SK-N-SH (cell line): ENCODE results near the gene RBM33.

ENCODE experiments used
- CHD2 ChIP-seq: fragments of 150-350 bp; IDR thresholded peaks from 2 replicates; pipeline ENCODE4 v1.6.1; 2018; ENCODE audit warnings: low read length; ENCODE audit not compliant: partially characterized antibody
- EP300 ChIP-seq, 2 experiments: IDR thresholded peaks; 2 replicates each; pipeline versions ENCODE4 v1.4.0 to v1.6.1; 2012; ENCODE audit warnings: borderline replicate concordance in 1 of 2, low read depth in 1 of 2, low read length in 1 of 2
- EZH2phosphoT487 ChIP-seq: fragments of 200-600 bp; sonication (generic); IDR thresholded peaks from 2 replicates; pipeline ENCODE4 v1.6.1; 2017; ENCODE audit warnings: low read depth, mixed run types, mild to moderate bottlenecking, antibody characterized with exemption, moderate library complexity, borderline replicate concordance
- FOXJ3 ChIP-seq: sonication (generic); formaldehyde crosslinking; IDR thresholded peaks from 2 replicates; pipeline ENCODE4 v1.5.1; 2020; ENCODE audit warnings: mild to moderate bottlenecking, missing genetic modification reagents
- GABPA ChIP-seq: IDR thresholded peaks from 2 replicates; pipeline ENCODE4 v1.4.0; 2012; ENCODE audit warnings: low read depth, mild to moderate bottlenecking
- JUND ChIP-seq: IDR thresholded peaks from 2 replicates; pipeline ENCODE4 v1.4.0; 2012
- MEF2A ChIP-seq: IDR thresholded peaks from 2 replicates; pipeline ENCODE4 v1.4.0; 2012; ENCODE audit warnings: low read depth, borderline replicate concordance
- NFIC ChIP-seq: IDR thresholded peaks from 2 replicates; pipeline ENCODE4 v1.4.0; 2012; ENCODE audit warnings: borderline replicate concordance
- POLR2AphosphoS5 ChIP-seq: IDR thresholded peaks from 2 replicates; pipeline ENCODE4 v1.6.1; 2012; ENCODE audit warnings: low read depth, low read length
- RAD21 ChIP-seq: IDR thresholded peaks from 2 replicates; pipeline ENCODE4 v1.6.1; 2012; ENCODE audit warnings: mild to moderate bottlenecking, low read length
- TCF12 ChIP-seq: IDR thresholded peaks from 2 replicates; pipeline ENCODE4 v1.4.0; 2012
- TF ChIP-seq, protein P1 (sequence below): IDR thresholded peaks from 2 replicates; pipeline ENCODE4 v1.6.1; 2012; ENCODE audit warnings: mild to moderate bottlenecking, low read depth, low read length, moderate library complexity
- TF ChIP-seq, protein P2 (sequence below): fragments of 200-600 bp; sonication (generic); IDR thresholded peaks from 2 replicates; pipeline ENCODE4 v1.6.1; 2017; ENCODE audit warnings: antibody characterized with exemption, mild to moderate bottlenecking, moderate library complexity

DNA sequence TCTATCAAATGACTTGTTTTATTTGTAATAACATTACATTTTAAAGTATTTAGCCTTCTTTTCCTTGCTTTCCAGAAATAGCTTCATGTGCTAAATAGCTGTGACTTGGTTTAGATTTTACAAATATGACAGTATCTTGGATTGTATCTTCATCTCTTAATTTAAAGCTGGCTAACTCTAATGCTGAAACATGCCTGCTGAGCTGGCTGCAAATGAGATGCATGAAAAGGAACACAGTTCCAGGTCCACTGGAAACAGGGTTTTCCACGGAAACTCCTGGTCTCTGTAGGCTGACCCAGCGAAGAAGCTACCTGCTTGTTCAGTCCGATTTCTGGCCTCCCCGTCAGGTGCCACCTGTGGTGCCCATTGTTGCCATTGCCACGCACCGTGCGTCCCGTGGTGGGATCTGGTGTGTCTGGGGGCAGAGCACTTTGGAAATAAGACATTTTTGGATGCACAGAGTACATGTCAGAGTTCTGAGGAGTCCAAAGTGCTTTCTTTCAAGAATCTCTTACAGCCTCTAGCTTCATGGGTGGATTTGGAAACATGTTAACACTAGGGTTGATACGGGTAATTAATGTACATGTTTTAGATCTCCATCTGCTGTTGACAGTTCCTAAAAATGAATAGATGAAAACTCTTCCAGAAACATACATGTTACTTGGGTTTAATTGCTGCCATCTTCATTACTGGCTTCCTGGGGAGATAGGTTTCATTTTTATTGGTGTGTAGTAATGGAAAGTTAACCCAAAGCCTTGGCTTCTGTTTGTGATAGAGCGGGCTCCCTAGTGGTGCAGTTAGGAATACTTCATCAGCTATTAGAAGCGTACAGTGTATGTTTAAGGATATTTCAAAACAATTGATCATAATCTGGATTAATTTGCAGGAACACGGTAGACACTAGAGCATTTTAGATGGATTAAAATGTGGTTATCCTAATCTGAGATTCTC is 122.8 kb downstream of the RBM33 start:
- TF ChIP-seq, protein P1, sequence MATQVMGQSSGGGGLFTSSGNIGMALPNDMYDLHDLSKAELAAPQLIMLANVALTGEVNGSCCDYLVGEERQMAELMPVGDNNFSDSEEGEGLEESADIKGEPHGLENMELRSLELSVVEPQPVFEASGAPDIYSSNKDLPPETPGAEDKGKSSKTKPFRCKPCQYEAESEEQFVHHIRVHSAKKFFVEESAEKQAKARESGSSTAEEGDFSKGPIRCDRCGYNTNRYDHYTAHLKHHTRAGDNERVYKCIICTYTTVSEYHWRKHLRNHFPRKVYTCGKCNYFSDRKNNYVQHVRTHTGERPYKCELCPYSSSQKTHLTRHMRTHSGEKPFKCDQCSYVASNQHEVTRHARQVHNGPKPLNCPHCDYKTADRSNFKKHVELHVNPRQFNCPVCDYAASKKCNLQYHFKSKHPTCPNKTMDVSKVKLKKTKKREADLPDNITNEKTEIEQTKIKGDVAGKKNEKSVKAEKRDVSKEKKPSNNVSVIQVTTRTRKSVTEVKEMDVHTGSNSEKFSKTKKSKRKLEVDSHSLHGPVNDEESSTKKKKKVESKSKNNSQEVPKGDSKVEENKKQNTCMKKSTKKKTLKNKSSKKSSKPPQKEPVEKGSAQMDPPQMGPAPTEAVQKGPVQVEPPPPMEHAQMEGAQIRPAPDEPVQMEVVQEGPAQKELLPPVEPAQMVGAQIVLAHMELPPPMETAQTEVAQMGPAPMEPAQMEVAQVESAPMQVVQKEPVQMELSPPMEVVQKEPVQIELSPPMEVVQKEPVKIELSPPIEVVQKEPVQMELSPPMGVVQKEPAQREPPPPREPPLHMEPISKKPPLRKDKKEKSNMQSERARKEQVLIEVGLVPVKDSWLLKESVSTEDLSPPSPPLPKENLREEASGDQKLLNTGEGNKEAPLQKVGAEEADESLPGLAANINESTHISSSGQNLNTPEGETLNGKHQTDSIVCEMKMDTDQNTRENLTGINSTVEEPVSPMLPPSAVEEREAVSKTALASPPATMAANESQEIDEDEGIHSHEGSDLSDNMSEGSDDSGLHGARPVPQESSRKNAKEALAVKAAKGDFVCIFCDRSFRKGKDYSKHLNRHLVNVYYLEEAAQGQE = no peak
- TF ChIP-seq MEF2A = no peak
- TF ChIP-seq, protein P2, sequence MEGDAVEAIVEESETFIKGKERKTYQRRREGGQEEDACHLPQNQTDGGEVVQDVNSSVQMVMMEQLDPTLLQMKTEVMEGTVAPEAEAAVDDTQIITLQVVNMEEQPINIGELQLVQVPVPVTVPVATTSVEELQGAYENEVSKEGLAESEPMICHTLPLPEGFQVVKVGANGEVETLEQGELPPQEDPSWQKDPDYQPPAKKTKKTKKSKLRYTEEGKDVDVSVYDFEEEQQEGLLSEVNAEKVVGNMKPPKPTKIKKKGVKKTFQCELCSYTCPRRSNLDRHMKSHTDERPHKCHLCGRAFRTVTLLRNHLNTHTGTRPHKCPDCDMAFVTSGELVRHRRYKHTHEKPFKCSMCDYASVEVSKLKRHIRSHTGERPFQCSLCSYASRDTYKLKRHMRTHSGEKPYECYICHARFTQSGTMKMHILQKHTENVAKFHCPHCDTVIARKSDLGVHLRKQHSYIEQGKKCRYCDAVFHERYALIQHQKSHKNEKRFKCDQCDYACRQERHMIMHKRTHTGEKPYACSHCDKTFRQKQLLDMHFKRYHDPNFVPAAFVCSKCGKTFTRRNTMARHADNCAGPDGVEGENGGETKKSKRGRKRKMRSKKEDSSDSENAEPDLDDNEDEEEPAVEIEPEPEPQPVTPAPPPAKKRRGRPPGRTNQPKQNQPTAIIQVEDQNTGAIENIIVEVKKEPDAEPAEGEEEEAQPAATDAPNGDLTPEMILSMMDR = no peak
- TF ChIP-seq RAD21 = no peak
- TF ChIP-seq POLR2AphosphoS5 = no peak
- TF ChIP-seq GABPA = no peak
- no peak for TF ChIP-seq NFIC
- no peak for TF ChIP-seq EP300 (IDR thresholded peaks at IDR 0.05; ENCODE audit: borderline replicate concordance in 1 of 2, low read depth in 1 of 2, low read length in 1 of 2)
- TF ChIP-seq JUND = no peak
- no peak for TF ChIP-seq EZH2phosphoT487
- no peak for TF ChIP-seq TCF12
- no peak for TF ChIP-seq FOXJ3
- no peak for TF ChIP-seq CHD2
